Measurements from ENCODE around the gene RAI1.
"Not testable (repeated sequence)": the region's sequence is repeated elsewhere in the genome, so short reads cannot be mapped to it uniquely, and the experiment has no call there.

The RAI1 gene

GRCh38 chr17:17804007-17804406, 122.7 kb downstream of the RAI1 start:
- no peak overlapping the region for H3K4me3 ChIP-seq (ENCODE audit: low read depth, low read length)
- TF ChIP-seq CTCF (IDR thresholded peaks at IDR 0.05; ENCODE audit: borderline replicate concordance, insufficient read depth, low read depth, low read length), result no peak

- no peak for TF ChIP-seq CTCF (IDR thresholded peaks at IDR 0.05; ENCODE audit: borderline replicate concordance, insufficient read depth, low read depth, low read length)
- no peak overlapping the region for H3K4me3 ChIP-seq (ENCODE audit: low read depth, low read length)
Measured at GRCh38 chr17:17805575-17805974, 124.3 kb downstream of the RAI1 start.

- no peak for TF ChIP-seq CTCF (IDR thresholded peaks at IDR 0.05; ENCODE audit: borderline replicate concordance, insufficient read depth, low read depth, low read length)
Measured at GRCh38 chr17:17806035-17806434, 124.8 kb downstream of the RAI1 start.

GRCh38 chr17:17806611-17807274, 125.5 kb downstream of the RAI1 start:
- TF ChIP-seq CTCF (IDR thresholded peaks at IDR 0.05; ENCODE audit: borderline replicate concordance, insufficient read depth, low read depth, low read length), result no peak
- H3K4me3 ChIP-seq (ENCODE audit: low read depth, low read length), result no peak overlapping the region

More at GRCh38 chr17:17806035-17806434, 124.8 kb downstream of the RAI1 start:
- no peak overlapping the region for H3K4me3 ChIP-seq (ENCODE audit: low read depth, low read length)

- no peak for TF ChIP-seq CTCF (IDR thresholded peaks at IDR 0.05; ENCODE audit: borderline replicate concordance, insufficient read depth, low read depth, low read length)
- no peak overlapping the region for H3K4me3 ChIP-seq (ENCODE audit: low read depth, low read length)
Measured at GRCh38 chr17:17807440-17807839, 126.2 kb downstream of the RAI1 start.

GRCh38 chr17:17808200-17808599, 126.9 kb downstream of the RAI1 start:
- H3K4me3 ChIP-seq (ENCODE audit: low read depth, low read length), result not testable (repeated sequence)

- H3K4me3 ChIP-seq (ENCODE audit: low read depth, low read length), result peak overlapping the region; percentile 2
- no peak for TF ChIP-seq CTCF (IDR thresholded peaks at IDR 0.05; ENCODE audit: borderline replicate concordance, insufficient read depth, low read depth, low read length)
Measured at GRCh38 chr17:17808706-17809432, 127.6 kb downstream of the RAI1 start.

Data from GM12875 (cell line).